Measurements from ENCODE around the gene NEDD9. TPM values are rescaled to one million over a fixed set of nuclear protein-coding genes. Genes with fewer than 3 reads are reported as not detected.
A peak's percentile ranks its signal among the peaks of the same experiment; 100 is the strongest.

The NEDD9 gene
- total and polyA plus RNA-seq, 2 experiments from 2014 or later = 4.4 to 13.0 TPM

DNA sequence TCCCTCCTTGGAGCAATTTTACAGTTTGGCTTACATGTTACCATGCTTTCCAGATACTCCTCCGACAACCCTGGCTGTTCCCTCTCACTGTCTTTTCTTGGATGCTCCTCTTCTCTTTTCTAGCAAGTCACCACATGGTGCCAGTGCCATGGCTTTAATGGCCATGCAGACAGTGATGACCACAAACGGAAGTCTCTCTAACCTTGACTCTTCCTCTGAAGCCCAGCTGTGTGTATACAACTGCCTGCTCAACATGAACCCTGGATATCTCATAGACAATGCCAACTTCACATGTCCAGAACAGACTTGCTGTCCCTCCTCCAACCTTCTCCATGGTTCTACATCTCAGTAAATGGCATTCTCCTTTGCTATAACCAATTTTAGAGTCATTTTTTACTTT lies 49.8 kb upstream of the NEDD9 start (continued):
- TF ChIP-seq, protein P1, sequence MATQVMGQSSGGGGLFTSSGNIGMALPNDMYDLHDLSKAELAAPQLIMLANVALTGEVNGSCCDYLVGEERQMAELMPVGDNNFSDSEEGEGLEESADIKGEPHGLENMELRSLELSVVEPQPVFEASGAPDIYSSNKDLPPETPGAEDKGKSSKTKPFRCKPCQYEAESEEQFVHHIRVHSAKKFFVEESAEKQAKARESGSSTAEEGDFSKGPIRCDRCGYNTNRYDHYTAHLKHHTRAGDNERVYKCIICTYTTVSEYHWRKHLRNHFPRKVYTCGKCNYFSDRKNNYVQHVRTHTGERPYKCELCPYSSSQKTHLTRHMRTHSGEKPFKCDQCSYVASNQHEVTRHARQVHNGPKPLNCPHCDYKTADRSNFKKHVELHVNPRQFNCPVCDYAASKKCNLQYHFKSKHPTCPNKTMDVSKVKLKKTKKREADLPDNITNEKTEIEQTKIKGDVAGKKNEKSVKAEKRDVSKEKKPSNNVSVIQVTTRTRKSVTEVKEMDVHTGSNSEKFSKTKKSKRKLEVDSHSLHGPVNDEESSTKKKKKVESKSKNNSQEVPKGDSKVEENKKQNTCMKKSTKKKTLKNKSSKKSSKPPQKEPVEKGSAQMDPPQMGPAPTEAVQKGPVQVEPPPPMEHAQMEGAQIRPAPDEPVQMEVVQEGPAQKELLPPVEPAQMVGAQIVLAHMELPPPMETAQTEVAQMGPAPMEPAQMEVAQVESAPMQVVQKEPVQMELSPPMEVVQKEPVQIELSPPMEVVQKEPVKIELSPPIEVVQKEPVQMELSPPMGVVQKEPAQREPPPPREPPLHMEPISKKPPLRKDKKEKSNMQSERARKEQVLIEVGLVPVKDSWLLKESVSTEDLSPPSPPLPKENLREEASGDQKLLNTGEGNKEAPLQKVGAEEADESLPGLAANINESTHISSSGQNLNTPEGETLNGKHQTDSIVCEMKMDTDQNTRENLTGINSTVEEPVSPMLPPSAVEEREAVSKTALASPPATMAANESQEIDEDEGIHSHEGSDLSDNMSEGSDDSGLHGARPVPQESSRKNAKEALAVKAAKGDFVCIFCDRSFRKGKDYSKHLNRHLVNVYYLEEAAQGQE (IDR thresholded peaks at IDR 0.05; ENCODE audit: unreplicated experiment) = no peak
- TF ChIP-seq EZH2 (IDR thresholded peaks at IDR 0.05; ENCODE audit: low read depth, unreplicated experiment) (no peak), JUNB (IDR thresholded peaks at IDR 0.05; ENCODE audit: unreplicated experiment) (no peak), ZNF331 (CRISPR knock-in tag; IDR thresholded peaks at IDR 0.05; ENCODE audit: low read depth) (no peak), EZH2phosphoT487 (IDR thresholded peaks at IDR 0.05; ENCODE audit: unreplicated experiment) (no peak)
- TF ChIP-seq, protein P2, sequence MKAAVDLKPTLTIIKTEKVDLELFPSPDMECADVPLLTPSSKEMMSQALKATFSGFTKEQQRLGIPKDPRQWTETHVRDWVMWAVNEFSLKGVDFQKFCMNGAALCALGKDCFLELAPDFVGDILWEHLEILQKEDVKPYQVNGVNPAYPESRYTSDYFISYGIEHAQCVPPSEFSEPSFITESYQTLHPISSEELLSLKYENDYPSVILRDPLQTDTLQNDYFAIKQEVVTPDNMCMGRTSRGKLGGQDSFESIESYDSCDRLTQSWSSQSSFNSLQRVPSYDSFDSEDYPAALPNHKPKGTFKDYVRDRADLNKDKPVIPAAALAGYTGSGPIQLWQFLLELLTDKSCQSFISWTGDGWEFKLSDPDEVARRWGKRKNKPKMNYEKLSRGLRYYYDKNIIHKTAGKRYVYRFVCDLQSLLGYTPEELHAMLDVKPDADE (IDR thresholded peaks at IDR 0.05) = no peak

GRCh38 chr6:11280394-11280793 lies 47.9 kb upstream of the NEDD9 start:
- Mint-ChIP-seq H3K9me3 (no peaks in the 10 kb centered on the region), H3K36me3 (ENCODE audit: low read depth) (no peaks in the 10 kb centered on the region), H3K27me3 (ENCODE audit: insufficient read depth, low read depth, poor library complexity) (peaks cover 10% of the 10 kb centered on the region), H3K4me1 (peaks cover 39% of the 10 kb centered on the region), H3K4me3 (no peak overlapping the region), H3K27ac (no peak overlapping the region)
- Histone ChIP-seq H4K20me1 (replicated peaks; ENCODE audit: insufficient read depth) (no peaks in the 10 kb centered on the region), H3K36me3 (ENCODE audit: insufficient read depth) (no peaks in the 10 kb centered on the region), H3K9me2 (ENCODE audit: insufficient read depth) (peaks cover 15% of the 10 kb centered on the region), H3K4me2 (no peak overlapping the region), H3K27me3 (ENCODE audit: insufficient read depth) (no peaks in the 10 kb centered on the region), H3K4me1 (ENCODE audit: insufficient read depth) (peaks cover 9% of the 10 kb centered on the region), H3K27ac (ENCODE audit: low read depth) (no peak overlapping the region), H3K79me2 (replicated peaks; ENCODE audit: insufficient read depth) (no peaks in the 10 kb centered on the region), H3K4me3 (no peak overlapping the region), H2AFZ (no peak overlapping the region), H3F3A (replicated peaks; ENCODE audit: low read depth) (no peaks in the 10 kb centered on the region)
- no peak for DNase-seq (ENCODE audit: low spot score)
- no peak for ATAC-seq
- no peak for TF ChIP-seq ZNF114 (CRISPR knock-in tag; IDR thresholded peaks at IDR 0.05)

- Mint-ChIP-seq H3K9me3 (no peaks in the 10 kb centered on the region), H3K4me1 (peaks cover 39% of the 10 kb centered on the region), H3K27me3 (ENCODE audit: insufficient read depth, low read depth, poor library complexity) (peaks cover 10% of the 10 kb centered on the region), H3K4me3 (no peak overlapping the region), H3K36me3 (ENCODE audit: low read depth) (no peaks in the 10 kb centered on the region), H3K27ac (no peak overlapping the region)
- Histone ChIP-seq H3K4me3 (no peak overlapping the region), H3K4me1 (ENCODE audit: insufficient read depth) (peaks cover 9% of the 10 kb centered on the region), H3K79me2 (replicated peaks; ENCODE audit: insufficient read depth) (no peaks in the 10 kb centered on the region), H3K27me3 (ENCODE audit: insufficient read depth) (no peaks in the 10 kb centered on the region), H2AFZ (peak overlapping the region; percentile 66; the same call in 1 of the 2 replicates), H3K4me2 (no peak overlapping the region), H3K27ac (ENCODE audit: low read depth) (no peak overlapping the region), H4K20me1 (replicated peaks; ENCODE audit: insufficient read depth) (no peaks in the 10 kb centered on the region), H3K9me2 (ENCODE audit: insufficient read depth) (peaks cover 15% of the 10 kb centered on the region), H3K36me3 (ENCODE audit: insufficient read depth) (no peaks in the 10 kb centered on the region), H3F3A (replicated peaks; ENCODE audit: low read depth) (no peaks in the 10 kb centered on the region)
- ATAC-seq (no peak), DNase-seq (ENCODE audit: low spot score) (no peak)
- TF ChIP-seq ZNF331 (CRISPR knock-in tag; IDR thresholded peaks at IDR 0.05; ENCODE audit: low read depth) (no peak), ZNF462 (CRISPR knock-in tag; IDR thresholded peaks at IDR 0.05) (no peak), EZH2 (IDR thresholded peaks at IDR 0.05; ENCODE audit: low read depth, unreplicated experiment) (no peak)
These were observed 46.8 kb upstream of the NEDD9 start for GRCh38 chr6:11279284-11279689.

Measured in GM23338 (cell line).